Activated CD4-positive, alpha-beta T cell treated with anti-CD3 and anti-CD28 coated beads, Interleukin-2, amount 10 ng/mL, durations not matched to agents 7 days and 5 days (primary cell): ENCODE measurements around the gene FBXO11. TPM values are rescaled to one million over a fixed set of nuclear protein-coding genes. Genes with fewer than 3 reads are reported as not detected.
"Not testable (repeated sequence)": the region's sequence is repeated elsewhere in the genome, so short reads cannot be mapped to it uniquely, and the experiment has no call there.

Experiments used
- CTCF ChIA-PET: fragments of 350-600 bp; sonication (Branson Sonifier 250); formaldehyde crosslinking; loops from one replicate; lab custom pipeline; 2021; ENCODE audit warnings: antibody characterized with exemption; lab: Charles Lee
- POLR2A ChIA-PET: fragments of 350-600 bp; sonication (Branson Sonifier 250); formaldehyde crosslinking; loops from one replicate; lab custom pipeline; 2021; ENCODE audit warnings: antibody characterized with exemption; lab: Charles Lee
- DNase-seq: peaks from one replicate; pipeline ENCODE4 v3.0.0-alpha.2; 2020
- H3K27ac Mint-ChIP-seq: one replicate; pipeline ENCODE4 v1.8.0; 2021; ENCODE audit warnings: mild to moderate bottlenecking, moderate library complexity, mixed read lengths
- H3K27me3 Mint-ChIP-seq: one replicate; pipeline ENCODE4 v1.8.0; 2021; ENCODE audit warnings: mixed read lengths
- H3K36me3 Mint-ChIP-seq: one replicate; pipeline ENCODE4 v1.8.0; 2021; ENCODE audit warnings: low read depth, mixed read lengths
- H3K4me1 Mint-ChIP-seq: one replicate; pipeline ENCODE4 v1.8.0; 2021; ENCODE audit warnings: mixed read lengths
- H3K4me3 Mint-ChIP-seq: one replicate; pipeline ENCODE4 v1.8.0; 2021; ENCODE audit warnings: mild to moderate bottlenecking, moderate library complexity, mixed read lengths
- H3K9me3 Mint-ChIP-seq: one replicate; pipeline ENCODE4 v1.8.0; 2021; ENCODE audit warnings: mixed read lengths
- total RNA-seq, 2 experiments: library from RNA; stranded (reverse); gene quantifications; one replicate each; pipeline ENCODE4 v1.2.3, GENCODE V29; 2021

FBXO11 gene
- total RNA-seq, 2 experiments from 2014 or later, result 49.3 to 58.5 TPM

GRCh38 chr2:47864566-47864965 is 41.7 kb downstream of the FBXO11 start:
- no peak for DNase-seq
- Mint-ChIP-seq H3K27ac (no peak overlapping the region), H3K36me3 (peaks cover 20% of the 10 kb centered on the region), H3K4me3 (no peak overlapping the region), H3K27me3 (no peaks in the 10 kb centered on the region), H3K4me1 (peaks cover 34% of the 10 kb centered on the region), H3K9me3 (no peaks in the 10 kb centered on the region)
- ChIA-PET POLR2A (no interaction called here), CTCF (no interaction called here)

GRCh38 chr2:47862949-47863348 is 43.3 kb downstream of the FBXO11 start:
- no peak overlapping the region for H3K4me3 Mint-ChIP-seq
- POLR2A ChIA-PET, result no interaction called here
- H3K27me3 Mint-ChIP-seq, result no peaks in the 10 kb centered on the region
- H3K27ac Mint-ChIP-seq, result no peak overlapping the region
- no peaks in the 10 kb centered on the region for H3K9me3 Mint-ChIP-seq
- no peak for DNase-seq
- CTCF ChIA-PET, result no interaction called here
- peaks cover 10% of the 10 kb centered on the region for H3K36me3 Mint-ChIP-seq
- peaks cover 32% of the 10 kb centered on the region for H3K4me1 Mint-ChIP-seq

- DNase-seq, H3K27me3 Mint-ChIP-seq, POLR2A ChIA-PET, H3K4me3 Mint-ChIP-seq, H3K36me3 Mint-ChIP-seq, H3K9me3 Mint-ChIP-seq, H3K27ac Mint-ChIP-seq: not testable (repeated sequence)
- CTCF ChIA-PET, result interaction anchor here (1.2 kb wide), 1 partner anchor 8 kb away, joined by 3 read pairs; no protein-coding TSS in a partner anchor
- H3K4me1 Mint-ChIP-seq, result peaks cover 15% of the 10 kb centered on the region
Measured at GRCh38 chr2:47853067-47853777, 53.1 kb downstream of the FBXO11 start.

GRCh38 chr2:47850198-47850597 is 56.1 kb downstream of the FBXO11 start:
- no peak overlapping the region for H3K4me3 Mint-ChIP-seq
- H3K4me1 Mint-ChIP-seq, result peaks cover 3% of the 10 kb centered on the region
- no peak overlapping the region for H3K27ac Mint-ChIP-seq
- no peaks in the 10 kb centered on the region for H3K9me3 Mint-ChIP-seq
- DNase-seq, result no peak
- H3K36me3 Mint-ChIP-seq, result peaks cover 8% of the 10 kb centered on the region
- CTCF ChIA-PET, result no interaction called here
- no peaks in the 10 kb centered on the region for H3K27me3 Mint-ChIP-seq
- POLR2A ChIA-PET, result no interaction called here

GRCh38 chr2:47849368-47849767 is 56.9 kb downstream of the FBXO11 start:
- CTCF ChIA-PET, result no interaction called here
- Mint-ChIP-seq H3K4me1 (peaks cover 5% of the 10 kb centered on the region), H3K27me3 (no peaks in the 10 kb centered on the region), H3K36me3 (peaks cover 8% of the 10 kb centered on the region), H3K4me3 (no peak overlapping the region), H3K9me3 (no peaks in the 10 kb centered on the region), H3K27ac (no peak overlapping the region)
- POLR2A ChIA-PET, result no interaction called here
- no peak for DNase-seq

GRCh38 chr2:47844162-47844561 is 62.1 kb downstream of the FBXO11 start:
- Mint-ChIP-seq H3K27ac (no peak overlapping the region), H3K9me3 (no peaks in the 10 kb centered on the region), H3K4me3 (no peak overlapping the region), H3K27me3 (no peaks in the 10 kb centered on the region), H3K4me1 (peaks cover 15% of the 10 kb centered on the region), H3K36me3 (peaks cover 13% of the 10 kb centered on the region)
- POLR2A ChIA-PET, result no interaction called here
- CTCF ChIA-PET, result interaction anchor here (1.3 kb wide), 1 partner anchor 9 kb away, joined by 3 read pairs; no protein-coding TSS in a partner anchor
- DNase-seq, result no peak

GRCh38 chr2:47843407-47843806 is 62.9 kb downstream of the FBXO11 start:
- ChIA-PET CTCF (no interaction called here), POLR2A (interaction anchor here (0.7 kb wide), 1 partner anchor 32 kb away, joined by 11 read pairs; no protein-coding TSS in a partner anchor)
- peak overlapping the region; percentile 13 for H3K27ac Mint-ChIP-seq
- H3K4me3 Mint-ChIP-seq, result no peak overlapping the region
- H3K4me1 Mint-ChIP-seq, result peaks cover 15% of the 10 kb centered on the region
- no peaks in the 10 kb centered on the region for H3K27me3 Mint-ChIP-seq
- DNase-seq, result no peak
- H3K9me3 Mint-ChIP-seq, result no peaks in the 10 kb centered on the region
- peaks cover 18% of the 10 kb centered on the region for H3K36me3 Mint-ChIP-seq

- DNase-seq, result no peak
- Mint-ChIP-seq H3K4me3 (no peak overlapping the region), H3K27ac (no peak overlapping the region), H3K4me1 (peaks cover 15% of the 10 kb centered on the region), H3K27me3 (no peaks in the 10 kb centered on the region), H3K36me3 (peaks cover 16% of the 10 kb centered on the region), H3K9me3 (no peaks in the 10 kb centered on the region)
- POLR2A ChIA-PET, result interaction anchor here (0.7 kb wide), 1 partner anchor 33 kb away, joined by 11 read pairs; no protein-coding TSS in a partner anchor
- CTCF ChIA-PET, result interaction anchor here (0.6 to 1.6 kb wide), 3 partner anchors 9 to 482 kb away, joined by 3 to 4 read pairs (median 4); no protein-coding TSS in a partner anchor
Measured at GRCh38 chr2:47842846-47843245, 63.5 kb downstream of the FBXO11 start.

- peaks cover 29% of the 10 kb centered on the region for H3K36me3 Mint-ChIP-seq
- no peak for DNase-seq
- ChIA-PET POLR2A (no interaction called here), CTCF (no interaction called here)
- no peaks in the 10 kb centered on the region for H3K27me3 Mint-ChIP-seq
- no peak overlapping the region for H3K4me3 Mint-ChIP-seq
- H3K9me3 Mint-ChIP-seq, result no peaks in the 10 kb centered on the region
- H3K4me1 Mint-ChIP-seq, result peaks cover 14% of the 10 kb centered on the region
- no peak overlapping the region for H3K27ac Mint-ChIP-seq
Measured at GRCh38 chr2:47838686-47839085, 67.6 kb downstream of the FBXO11 start.

- ChIA-PET CTCF (no interaction called here), POLR2A (no interaction called here)
- peaks cover 26% of the 10 kb centered on the region for H3K36me3 Mint-ChIP-seq
- no peak for DNase-seq
- H3K4me3 Mint-ChIP-seq, result no peak overlapping the region
- no peak overlapping the region for H3K27ac Mint-ChIP-seq
- H3K4me1 Mint-ChIP-seq, result peaks cover 14% of the 10 kb centered on the region
- no peaks in the 10 kb centered on the region for H3K27me3 Mint-ChIP-seq
- no peaks in the 10 kb centered on the region for H3K9me3 Mint-ChIP-seq
Measured at GRCh38 chr2:47838249-47838648, 68.0 kb downstream of the FBXO11 start.

- CTCF ChIA-PET, result interaction anchor here (0.6 to 1.1 kb wide), 2 partner anchors 9 to 25 kb away, joined by 4 to 6 read pairs; no protein-coding TSS in a partner anchor
- H3K27me3 Mint-ChIP-seq, result no peaks in the 10 kb centered on the region
- H3K4me3 Mint-ChIP-seq, result no peak overlapping the region
- H3K9me3 Mint-ChIP-seq, result no peaks in the 10 kb centered on the region
- DNase-seq, result no peak
- H3K36me3 Mint-ChIP-seq, result peaks cover 35% of the 10 kb centered on the region
- POLR2A ChIA-PET, result interaction anchor here (0.6 to 0.8 kb wide), 3 partner anchors 29 to 538 kb away, joined by 3 to 4 read pairs (median 4); partner anchors contain the start of gene FBXO11
- H3K4me1 Mint-ChIP-seq, result peaks cover 9% of the 10 kb centered on the region
- H3K27ac Mint-ChIP-seq, result no peak overlapping the region
Measured at GRCh38 chr2:47833516-47833968, 72.8 kb downstream of the FBXO11 start.

- Mint-ChIP-seq H3K4me1 (no peaks in the 10 kb centered on the region), H3K27ac (no peak overlapping the region), H3K36me3 (peaks cover 52% of the 10 kb centered on the region), H3K4me3 (no peak overlapping the region), H3K9me3 (no peaks in the 10 kb centered on the region), H3K27me3 (no peaks in the 10 kb centered on the region)
- ChIA-PET POLR2A (no interaction called here), CTCF (interaction anchor here (1.0 kb wide), 1 partner anchor 21 kb away, joined by 3 read pairs; no protein-coding TSS in a partner anchor)
- no peak for DNase-seq
Measured at GRCh38 chr2:47822518-47822917, 83.8 kb downstream of the FBXO11 start.

- H3K27me3 Mint-ChIP-seq, result no peaks in the 10 kb centered on the region
- ChIA-PET CTCF (interaction anchor here (1.0 kb wide), 1 partner anchor 10 kb away, joined by 3 read pairs; no protein-coding TSS in a partner anchor), POLR2A (no interaction called here)
- H3K9me3 Mint-ChIP-seq, result no peaks in the 10 kb centered on the region
- no peak overlapping the region for H3K4me3 Mint-ChIP-seq
- H3K36me3 Mint-ChIP-seq, result peaks cover 62% of the 10 kb centered on the region
- H3K4me1 Mint-ChIP-seq, result no peaks in the 10 kb centered on the region
- DNase-seq, result no peak
- H3K27ac Mint-ChIP-seq, result no peak overlapping the region
Measured at GRCh38 chr2:47819834-47820233, 86.5 kb downstream of the FBXO11 start.
